Activated CD8-positive, alpha-beta memory T cell treated with anti-CD3 and anti-CD28 coated beads, Interleukin-2, amount 50 U/mL, for 48 hours (primary cell): ENCODE data around the gene SCAP.

Source experiments
- DNase-seq: peaks from one replicate; pipeline ENCODE4 v3.0.0-alpha.2; 2020

SCAP gene

GRCh38 chr3:47429476-47430270 is 46.1 kb downstream of the SCAP start:
- no peak for DNase-seq

DNA sequence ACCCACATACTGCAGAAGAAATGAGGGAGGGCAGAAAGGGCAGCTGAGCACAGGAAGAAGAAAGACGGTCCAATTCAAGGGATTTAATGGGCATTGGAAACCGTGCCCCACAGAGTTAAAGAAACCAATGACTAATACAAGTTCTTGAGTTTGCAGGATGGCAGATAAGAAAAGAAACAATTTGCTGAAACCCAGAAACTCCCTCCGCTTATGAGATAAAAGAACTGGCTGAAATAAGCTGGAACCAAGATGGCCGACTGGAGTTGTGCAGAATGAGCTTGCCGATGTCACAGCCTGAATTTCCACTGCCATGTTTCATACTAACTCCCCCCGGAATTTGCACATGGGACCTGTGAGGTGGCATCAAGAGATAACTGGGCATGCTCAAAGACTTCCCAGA is 47.1 kb downstream of the SCAP start:
- no peak for DNase-seq

GRCh38 chr3:47427866-47428265 is 47.9 kb downstream of the SCAP start:
- DNase-seq = no peak

GRCh38 chr3:47425959-47426358 is 49.8 kb downstream of the SCAP start:
- DNase-seq = no peak

DNA sequence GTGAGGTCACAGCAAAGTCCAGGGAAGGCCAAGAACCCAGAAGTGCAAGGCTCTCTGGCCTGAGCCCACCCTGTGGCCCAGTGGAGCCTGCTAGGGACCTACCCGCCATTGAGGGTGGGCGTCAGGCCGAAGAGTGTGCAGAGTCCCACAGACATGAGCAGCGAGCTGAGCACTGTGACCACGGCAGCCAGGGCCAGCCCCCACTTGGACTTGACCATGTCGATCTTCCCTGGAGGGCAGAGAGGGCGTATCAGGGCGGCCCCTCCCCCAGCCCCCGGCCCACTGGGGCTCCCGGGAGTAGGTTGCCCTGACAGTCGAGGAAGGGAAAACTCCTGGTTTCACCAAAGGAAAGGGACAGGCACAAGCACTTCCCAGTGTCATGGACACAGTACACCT is 50.4 kb downstream of the SCAP start:
- DNase-seq = no peak

DNA sequence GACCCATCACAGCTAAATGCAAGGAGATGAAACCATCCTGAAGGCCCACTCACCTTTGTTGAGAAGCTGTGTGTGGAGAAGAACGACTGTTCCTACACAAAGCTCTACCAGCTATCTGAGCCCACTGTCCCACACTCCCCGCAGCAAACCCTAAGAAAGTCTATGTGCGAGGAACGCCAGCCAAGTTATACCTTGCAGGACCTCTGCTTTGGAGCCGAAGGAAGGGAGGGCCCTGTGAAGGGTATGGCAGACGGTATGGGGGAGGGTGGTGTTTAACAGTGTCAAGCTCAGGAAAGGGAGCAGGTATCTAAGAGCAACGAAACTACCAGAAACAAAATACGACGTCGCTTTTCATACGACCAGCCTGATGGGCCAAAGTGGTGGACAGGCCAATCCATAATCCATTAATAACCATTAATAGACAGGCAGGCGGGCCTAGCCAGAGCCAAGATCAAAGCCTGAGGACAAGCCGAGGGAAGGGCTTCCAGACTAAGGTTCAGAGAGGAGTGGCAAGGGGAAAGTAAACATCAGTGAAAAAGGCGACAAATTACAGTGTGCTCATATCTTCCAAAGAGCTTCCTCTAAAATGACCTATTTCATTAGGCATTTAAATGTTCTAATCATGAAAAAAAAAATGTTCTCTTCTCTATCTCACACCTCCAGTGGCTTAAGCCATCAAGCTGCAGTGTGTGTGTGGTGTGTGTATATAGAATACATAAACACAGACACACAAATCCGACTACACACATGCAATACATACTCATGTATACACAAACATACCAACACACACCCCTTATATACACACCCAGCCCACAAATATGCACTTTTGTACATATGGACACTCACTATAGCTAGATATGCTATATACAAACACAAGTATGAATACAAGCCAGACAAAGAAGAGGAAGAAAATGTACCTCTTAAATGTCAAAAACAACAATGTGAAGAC is 51.0 kb downstream of the SCAP start:
- no peak for DNase-seq

DNA sequence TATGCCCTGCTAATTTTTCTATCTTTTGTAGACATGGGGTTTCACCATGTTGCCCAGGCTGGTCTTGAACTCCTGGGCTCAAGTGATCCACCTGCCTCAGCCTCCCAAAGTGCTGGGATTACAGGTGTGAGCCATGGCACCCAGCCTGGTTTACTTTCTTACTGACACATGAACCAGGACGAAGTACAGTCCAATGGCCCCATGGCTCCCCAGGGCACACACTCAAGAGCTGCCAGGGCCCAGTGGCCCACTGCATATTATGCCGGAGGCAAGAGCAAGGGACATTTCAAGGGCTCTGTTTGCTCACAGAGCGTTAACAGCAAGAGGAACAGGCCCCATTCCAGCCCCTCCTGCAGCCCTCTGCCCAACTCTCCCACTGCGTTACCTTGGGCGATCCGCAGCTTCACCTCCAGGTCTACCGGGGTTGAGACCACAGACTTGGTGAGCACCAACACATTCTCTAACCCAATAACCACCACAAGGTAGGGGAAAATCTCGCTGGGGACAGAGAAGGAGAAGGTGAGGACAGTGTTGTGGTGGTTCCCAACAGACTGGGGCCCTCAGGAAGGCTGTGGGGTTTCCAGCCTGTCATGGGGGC is 52.1 kb downstream of the SCAP start:
- DNase-seq = no peak

DNA sequence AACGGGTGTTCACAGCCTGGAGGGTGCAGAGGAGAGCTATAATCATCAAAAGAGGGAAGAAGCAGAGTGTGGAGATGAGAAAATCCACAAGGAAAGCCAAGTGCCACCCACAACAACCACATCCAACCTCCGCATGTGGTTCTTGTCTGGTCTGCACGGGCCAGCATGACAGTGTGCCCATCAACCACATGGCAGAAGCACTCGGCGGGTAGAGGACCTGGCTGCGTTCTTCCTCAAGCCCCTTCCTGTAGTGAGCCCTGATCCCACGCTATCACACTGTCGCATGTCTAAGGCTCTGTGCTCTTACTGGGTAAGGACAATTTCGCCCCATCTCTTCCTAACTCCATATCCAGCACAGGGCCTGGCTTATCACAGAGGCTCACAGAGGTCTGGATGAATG is 53.0 kb downstream of the SCAP start:
- no peak for DNase-seq

- DNase-seq = peak; percentile 58
Observed at GRCh38 chr3:47421741-47422649, 53.7 kb downstream of the SCAP start.

GRCh38 chr3:47420511-47421484 is 54.9 kb downstream of the SCAP start:
- peak; percentile 92 for DNase-seq

DNA sequence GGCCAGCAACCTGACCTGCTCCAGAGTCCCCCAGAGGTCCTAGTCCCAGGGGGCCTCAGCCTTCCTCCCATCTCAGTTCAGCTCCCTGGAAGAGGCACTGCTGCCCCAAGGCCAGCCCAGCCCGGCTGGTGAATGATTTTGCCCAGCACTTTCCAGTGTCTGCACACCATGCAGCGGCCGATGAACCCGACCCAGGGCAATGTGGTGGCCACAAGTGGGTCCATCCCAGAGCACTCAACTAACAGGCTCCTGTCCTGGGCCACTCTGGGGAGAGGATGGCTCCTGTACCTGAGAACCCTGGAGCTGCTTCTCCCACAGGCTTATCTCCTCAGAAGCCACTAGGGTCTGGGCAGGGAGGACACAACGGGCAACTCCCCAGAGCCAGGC is 55.7 kb downstream of the SCAP start:
- peak; percentile 51 for DNase-seq

- DNase-seq = no peak
Observed at GRCh38 chr3:47419083-47420043, 56.4 kb downstream of the SCAP start.

DNA sequence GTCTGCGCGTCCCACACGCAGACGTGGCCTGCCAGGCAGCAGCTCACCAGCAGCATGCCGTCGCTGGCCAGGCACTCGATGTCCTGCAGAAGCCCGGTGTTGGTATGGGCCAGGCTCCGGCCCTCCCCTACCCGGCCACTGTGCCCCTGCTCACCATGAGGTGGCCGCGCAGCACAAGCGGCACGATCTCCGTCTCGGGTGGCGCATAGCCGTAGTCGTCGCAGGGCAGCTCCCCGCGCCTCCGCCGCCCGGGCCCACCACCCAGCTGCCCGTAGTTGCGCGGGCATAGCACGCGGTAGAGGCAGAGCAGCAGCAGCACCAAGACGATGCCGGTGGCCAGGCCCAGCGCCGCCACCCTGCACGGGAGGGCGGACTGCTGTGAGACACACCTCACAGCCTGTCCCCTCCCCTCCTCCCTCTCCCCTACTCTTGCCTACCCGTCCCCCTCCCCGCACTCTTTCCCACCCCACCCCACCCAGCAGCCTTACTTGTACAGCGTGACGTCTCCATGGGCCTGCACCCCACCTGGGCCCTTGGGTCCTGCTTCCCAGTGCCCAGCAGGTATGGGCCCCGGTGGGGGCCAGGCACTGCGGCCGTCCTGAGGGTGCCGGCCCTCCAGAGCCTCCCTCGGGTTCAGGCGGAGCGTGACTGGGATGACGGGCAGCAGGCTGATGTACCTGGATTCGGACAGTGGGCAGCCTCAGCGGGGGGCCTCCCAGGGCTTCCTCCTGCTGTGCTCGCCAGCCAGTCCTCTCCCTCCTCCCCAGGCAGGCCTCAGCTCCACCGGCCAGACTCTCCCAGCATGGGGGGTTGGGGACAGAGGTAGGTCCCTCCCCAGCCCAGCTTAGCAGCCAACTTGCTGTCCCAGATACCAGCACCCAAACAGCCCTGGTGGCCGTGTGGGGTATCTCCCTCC is 57.3 kb downstream of the SCAP start:
- peak; percentile 59 for DNase-seq

DNA sequence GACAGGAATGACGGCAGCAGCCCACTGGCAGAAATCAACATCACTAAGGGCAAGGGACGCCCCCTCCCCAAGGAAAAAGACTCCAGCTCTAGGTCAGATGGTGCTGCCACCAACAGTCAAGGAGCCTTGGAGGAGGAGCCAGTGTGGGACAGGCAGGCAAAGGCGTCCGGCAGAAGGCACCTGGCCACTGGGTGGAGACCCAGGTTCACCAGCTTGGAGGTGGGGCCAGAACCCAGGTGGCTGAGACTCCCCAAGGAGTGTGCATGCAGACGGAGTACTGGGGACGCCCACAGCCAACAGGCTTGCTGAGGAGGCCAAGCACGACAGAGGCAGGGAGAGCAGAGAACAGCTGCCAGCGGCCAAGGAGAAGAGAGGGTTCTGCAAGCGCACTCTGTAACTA is 59.7 kb downstream of the SCAP start:
- no peak for DNase-seq

GRCh38 chr3:47414666-47415587 is 60.8 kb downstream of the SCAP start:
- DNase-seq = no peak

DNA sequence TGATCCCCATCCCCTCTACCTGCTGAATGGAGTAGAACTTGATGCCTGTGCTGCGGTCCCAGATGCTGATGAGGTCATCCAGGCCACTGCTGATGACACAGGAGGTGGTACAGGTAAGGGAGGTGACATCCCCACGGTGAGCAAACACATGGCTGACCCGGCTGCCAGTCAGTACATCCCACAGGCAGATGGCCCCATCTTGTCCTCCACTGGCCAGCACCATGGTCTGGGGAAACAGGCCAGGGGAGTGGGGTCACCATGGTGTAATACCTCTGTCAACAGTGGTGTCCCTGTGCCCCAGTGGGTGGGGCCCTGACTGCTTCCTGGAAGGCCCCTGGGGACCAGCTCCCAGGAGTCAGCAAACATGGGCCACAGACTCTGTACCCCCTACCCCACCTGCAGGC is 61.6 kb downstream of the SCAP start:
- DNase-seq = no peak

GRCh38 chr3:47413751-47414150 is 62.0 kb downstream of the SCAP start:
- no peak for DNase-seq
